ENCODE measurements around the gene PRKAR1A.

DNA sequence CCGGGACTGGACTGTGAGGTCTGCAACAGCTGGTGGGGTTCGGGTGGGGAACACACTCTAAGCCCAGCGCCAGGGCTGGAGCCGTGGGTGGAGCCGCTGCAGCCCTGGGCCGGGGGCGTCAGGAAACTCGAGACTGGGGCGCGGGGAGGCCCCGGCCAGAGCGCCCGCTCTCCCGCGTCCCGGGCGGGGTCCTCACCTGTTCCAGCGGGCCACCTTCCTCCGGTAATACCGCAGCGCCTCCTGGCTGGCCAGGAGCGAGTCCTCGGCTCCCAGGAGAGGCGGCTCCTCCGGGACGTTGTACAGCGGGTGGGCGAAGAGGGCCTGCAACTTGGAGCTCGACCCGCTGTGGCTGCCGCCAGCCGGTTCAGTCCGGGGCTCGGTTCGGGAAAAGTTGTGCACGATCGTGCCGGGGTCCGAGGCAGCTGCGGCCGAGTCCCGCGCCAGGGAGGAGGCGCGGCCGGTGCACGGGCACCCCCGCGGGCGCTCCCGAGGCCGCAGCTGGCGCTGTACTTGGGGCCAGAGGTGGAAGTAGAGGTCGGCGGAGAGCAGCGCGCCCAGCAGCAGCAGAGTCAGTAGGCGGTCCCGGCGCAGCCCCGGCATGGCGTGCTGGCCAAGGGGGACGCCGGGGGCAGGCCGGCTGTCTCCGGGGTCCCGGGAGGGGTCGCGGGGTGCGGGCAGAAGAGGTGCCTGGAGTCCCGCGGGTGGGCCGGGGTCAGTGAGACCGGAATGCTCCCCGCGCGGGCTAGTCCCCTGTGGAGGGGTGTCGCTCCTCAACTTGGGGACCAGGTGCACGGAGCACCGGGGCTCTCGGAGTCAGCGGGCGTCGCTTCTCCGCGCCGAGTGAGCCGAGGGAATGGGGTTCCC, 88.1 kb downstream of the PRKAR1A start:
- TF ChIP-seq KLF1 (tag by site-specific recombination; IDR thresholded peaks at IDR 0.05) (no peak), ZBTB1 (tag by site-specific recombination; IDR thresholded peaks at IDR 0.05) (no peak), ZNF785 (tag by site-specific recombination; IDR thresholded peaks at IDR 0.05) (no peak), ZNF169 (tag by site-specific recombination; IDR thresholded peaks at IDR 0.05) (no peak), ZNF24 (tag by site-specific recombination; IDR thresholded peaks at IDR 0.05) (no peak)
- TF ChIP-seq, protein P1, sequence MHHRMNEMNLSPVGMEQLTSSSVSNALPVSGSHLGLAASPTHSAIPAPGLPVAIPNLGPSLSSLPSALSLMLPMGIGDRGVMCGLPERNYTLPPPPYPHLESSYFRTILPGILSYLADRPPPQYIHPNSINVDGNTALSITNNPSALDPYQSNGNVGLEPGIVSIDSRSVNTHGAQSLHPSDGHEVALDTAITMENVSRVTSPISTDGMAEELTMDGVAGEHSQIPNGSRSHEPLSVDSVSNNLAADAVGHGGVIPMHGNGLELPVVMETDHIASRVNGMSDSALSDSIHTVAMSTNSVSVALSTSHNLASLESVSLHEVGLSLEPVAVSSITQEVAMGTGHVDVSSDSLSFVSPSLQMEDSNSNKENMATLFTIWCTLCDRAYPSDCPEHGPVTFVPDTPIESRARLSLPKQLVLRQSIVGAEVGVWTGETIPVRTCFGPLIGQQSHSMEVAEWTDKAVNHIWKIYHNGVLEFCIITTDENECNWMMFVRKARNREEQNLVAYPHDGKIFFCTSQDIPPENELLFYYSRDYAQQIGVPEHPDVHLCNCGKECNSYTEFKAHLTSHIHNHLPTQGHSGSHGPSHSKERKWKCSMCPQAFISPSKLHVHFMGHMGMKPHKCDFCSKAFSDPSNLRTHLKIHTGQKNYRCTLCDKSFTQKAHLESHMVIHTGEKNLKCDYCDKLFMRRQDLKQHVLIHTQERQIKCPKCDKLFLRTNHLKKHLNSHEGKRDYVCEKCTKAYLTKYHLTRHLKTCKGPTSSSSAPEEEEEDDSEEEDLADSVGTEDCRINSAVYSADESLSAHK (tag by site-specific recombination; IDR thresholded peaks at IDR 0.05), result no peak
- TF ChIP-seq, protein P2, sequence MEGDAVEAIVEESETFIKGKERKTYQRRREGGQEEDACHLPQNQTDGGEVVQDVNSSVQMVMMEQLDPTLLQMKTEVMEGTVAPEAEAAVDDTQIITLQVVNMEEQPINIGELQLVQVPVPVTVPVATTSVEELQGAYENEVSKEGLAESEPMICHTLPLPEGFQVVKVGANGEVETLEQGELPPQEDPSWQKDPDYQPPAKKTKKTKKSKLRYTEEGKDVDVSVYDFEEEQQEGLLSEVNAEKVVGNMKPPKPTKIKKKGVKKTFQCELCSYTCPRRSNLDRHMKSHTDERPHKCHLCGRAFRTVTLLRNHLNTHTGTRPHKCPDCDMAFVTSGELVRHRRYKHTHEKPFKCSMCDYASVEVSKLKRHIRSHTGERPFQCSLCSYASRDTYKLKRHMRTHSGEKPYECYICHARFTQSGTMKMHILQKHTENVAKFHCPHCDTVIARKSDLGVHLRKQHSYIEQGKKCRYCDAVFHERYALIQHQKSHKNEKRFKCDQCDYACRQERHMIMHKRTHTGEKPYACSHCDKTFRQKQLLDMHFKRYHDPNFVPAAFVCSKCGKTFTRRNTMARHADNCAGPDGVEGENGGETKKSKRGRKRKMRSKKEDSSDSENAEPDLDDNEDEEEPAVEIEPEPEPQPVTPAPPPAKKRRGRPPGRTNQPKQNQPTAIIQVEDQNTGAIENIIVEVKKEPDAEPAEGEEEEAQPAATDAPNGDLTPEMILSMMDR (tag by site-specific recombination; IDR thresholded peaks at IDR 0.05), result peak; percentile 75; the same call in 1 of the 2 replicates
- TF ChIP-seq, protein P3, sequence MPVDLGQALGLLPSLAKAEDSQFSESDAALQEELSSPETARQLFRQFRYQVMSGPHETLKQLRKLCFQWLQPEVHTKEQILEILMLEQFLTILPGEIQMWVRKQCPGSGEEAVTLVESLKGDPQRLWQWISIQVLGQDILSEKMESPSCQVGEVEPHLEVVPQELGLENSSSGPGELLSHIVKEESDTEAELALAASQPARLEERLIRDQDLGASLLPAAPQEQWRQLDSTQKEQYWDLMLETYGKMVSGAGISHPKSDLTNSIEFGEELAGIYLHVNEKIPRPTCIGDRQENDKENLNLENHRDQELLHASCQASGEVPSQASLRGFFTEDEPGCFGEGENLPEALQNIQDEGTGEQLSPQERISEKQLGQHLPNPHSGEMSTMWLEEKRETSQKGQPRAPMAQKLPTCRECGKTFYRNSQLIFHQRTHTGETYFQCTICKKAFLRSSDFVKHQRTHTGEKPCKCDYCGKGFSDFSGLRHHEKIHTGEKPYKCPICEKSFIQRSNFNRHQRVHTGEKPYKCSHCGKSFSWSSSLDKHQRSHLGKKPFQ (tag by site-specific recombination; IDR thresholded peaks at IDR 0.05), result no peak
- TF ChIP-seq, protein P4, sequence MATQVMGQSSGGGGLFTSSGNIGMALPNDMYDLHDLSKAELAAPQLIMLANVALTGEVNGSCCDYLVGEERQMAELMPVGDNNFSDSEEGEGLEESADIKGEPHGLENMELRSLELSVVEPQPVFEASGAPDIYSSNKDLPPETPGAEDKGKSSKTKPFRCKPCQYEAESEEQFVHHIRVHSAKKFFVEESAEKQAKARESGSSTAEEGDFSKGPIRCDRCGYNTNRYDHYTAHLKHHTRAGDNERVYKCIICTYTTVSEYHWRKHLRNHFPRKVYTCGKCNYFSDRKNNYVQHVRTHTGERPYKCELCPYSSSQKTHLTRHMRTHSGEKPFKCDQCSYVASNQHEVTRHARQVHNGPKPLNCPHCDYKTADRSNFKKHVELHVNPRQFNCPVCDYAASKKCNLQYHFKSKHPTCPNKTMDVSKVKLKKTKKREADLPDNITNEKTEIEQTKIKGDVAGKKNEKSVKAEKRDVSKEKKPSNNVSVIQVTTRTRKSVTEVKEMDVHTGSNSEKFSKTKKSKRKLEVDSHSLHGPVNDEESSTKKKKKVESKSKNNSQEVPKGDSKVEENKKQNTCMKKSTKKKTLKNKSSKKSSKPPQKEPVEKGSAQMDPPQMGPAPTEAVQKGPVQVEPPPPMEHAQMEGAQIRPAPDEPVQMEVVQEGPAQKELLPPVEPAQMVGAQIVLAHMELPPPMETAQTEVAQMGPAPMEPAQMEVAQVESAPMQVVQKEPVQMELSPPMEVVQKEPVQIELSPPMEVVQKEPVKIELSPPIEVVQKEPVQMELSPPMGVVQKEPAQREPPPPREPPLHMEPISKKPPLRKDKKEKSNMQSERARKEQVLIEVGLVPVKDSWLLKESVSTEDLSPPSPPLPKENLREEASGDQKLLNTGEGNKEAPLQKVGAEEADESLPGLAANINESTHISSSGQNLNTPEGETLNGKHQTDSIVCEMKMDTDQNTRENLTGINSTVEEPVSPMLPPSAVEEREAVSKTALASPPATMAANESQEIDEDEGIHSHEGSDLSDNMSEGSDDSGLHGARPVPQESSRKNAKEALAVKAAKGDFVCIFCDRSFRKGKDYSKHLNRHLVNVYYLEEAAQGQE (tag by site-specific recombination; IDR thresholded peaks at IDR 0.05), result no peak

All from HEK293 (cell line).